Measurements from ENCODE around the gene CD69. TPM values are rescaled to one million over a fixed set of nuclear protein-coding genes. Genes with fewer than 3 reads are reported as not detected.

Gene CD69
- total and polyA plus RNA-seq, 9 donors = 0.63 to 7.8 (median 2.3) TPM

GRCh38 chr12:9751204-9752144, 9.2 kb downstream of the CD69 start:
- H3K4me3 ChIP-seq = no peak overlapping the region
- no peaks in the 10 kb centered on the region for H3K27me3 ChIP-seq
- intact Hi-C loops (cut with DNase I) = loop anchor here in 2 of 4 donors (5.0 to 10.0 kb wide), 2 partner anchors 153 to 181 kb away; partner anchors contain the start of gene CLEC2A (in 1 of the 2)
- DNase-seq = no peak
- no peaks in the 10 kb centered on the region for H3K36me3 ChIP-seq
- 29 to 32% (median 29%) methylated on average over 9 of the region's 9 CpGs for WGBS, 3 donors
- no peak for TF ChIP-seq EP300 (IDR thresholded peaks at IDR 0.05)
- TF ChIP-seq, protein P1, sequence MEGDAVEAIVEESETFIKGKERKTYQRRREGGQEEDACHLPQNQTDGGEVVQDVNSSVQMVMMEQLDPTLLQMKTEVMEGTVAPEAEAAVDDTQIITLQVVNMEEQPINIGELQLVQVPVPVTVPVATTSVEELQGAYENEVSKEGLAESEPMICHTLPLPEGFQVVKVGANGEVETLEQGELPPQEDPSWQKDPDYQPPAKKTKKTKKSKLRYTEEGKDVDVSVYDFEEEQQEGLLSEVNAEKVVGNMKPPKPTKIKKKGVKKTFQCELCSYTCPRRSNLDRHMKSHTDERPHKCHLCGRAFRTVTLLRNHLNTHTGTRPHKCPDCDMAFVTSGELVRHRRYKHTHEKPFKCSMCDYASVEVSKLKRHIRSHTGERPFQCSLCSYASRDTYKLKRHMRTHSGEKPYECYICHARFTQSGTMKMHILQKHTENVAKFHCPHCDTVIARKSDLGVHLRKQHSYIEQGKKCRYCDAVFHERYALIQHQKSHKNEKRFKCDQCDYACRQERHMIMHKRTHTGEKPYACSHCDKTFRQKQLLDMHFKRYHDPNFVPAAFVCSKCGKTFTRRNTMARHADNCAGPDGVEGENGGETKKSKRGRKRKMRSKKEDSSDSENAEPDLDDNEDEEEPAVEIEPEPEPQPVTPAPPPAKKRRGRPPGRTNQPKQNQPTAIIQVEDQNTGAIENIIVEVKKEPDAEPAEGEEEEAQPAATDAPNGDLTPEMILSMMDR (IDR thresholded peaks at IDR 0.05) = peak in 1 of 3 donors; percentile 30
- H3K27ac ChIP-seq = no peak overlapping the region
- H3K9me3 ChIP-seq = no peaks in the 10 kb centered on the region
- H3K4me1 ChIP-seq (ENCODE audit: insufficient read depth) = no peaks in the 10 kb centered on the region

DNA sequence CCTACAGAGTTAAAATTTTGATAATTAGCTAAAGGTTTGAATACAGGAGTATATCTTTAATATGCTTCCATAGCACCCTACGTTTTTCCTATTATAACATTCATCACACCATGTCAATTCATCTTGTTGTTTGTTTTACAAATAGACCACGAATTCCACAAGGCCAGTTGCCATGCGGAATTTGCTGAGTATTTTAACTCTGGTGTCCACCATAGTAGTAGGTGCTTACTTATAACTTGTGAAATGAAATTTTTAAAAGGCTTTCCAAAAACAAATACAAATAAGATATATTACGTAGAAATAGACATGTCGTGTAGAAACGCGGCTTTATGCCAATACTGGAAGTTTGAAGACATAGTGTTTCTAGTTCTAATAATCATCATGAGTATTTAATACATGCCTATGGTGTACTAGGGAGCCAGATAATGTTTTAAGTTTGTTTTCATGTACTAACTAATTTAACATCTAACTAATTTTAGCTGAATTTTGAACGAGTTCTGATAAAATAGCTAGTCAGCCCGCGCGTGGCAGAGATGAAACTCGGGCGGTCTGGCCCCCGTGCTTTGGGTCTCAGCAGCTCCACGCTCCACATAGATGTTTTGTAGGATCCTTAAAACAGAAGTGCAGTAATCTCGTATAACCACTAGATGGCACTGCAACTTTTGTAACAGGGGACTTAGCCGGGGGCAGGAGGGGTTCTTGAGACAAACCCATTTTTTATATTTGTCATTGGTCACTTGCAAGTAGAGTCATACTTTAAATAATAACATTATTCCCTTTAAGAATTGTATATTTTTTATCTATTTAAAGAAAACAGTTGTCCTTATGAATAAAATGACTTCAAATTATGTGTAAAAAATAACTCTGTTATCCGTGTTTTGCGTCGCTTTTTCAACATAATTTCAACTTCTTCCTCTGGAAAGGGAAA, 10.2 kb downstream of the CD69 start:
- no peaks in the 10 kb centered on the region for H3K27me3 ChIP-seq
- intact Hi-C loops (cut with DNase I) = loop anchor here in 2 of 4 donors (5.0 to 10.0 kb wide), 2 partner anchors 154 to 182 kb away; partner anchors contain the start of gene CLEC2A (in 1 of the 2)
- H3K4me3 ChIP-seq = no peak overlapping the region
- WGBS, 3 donors = 11 to 16% (median 11%) methylated on average over 20 of the region's 20 CpGs
- H3K4me1 ChIP-seq (ENCODE audit: insufficient read depth) = no peaks in the 10 kb centered on the region
- H3K27ac ChIP-seq = no peak overlapping the region
- no peaks in the 10 kb centered on the region for H3K36me3 ChIP-seq
- no peaks in the 10 kb centered on the region for H3K9me3 ChIP-seq
- no peak for TF ChIP-seq EP300 (IDR thresholded peaks at IDR 0.05)
- no peak for TF ChIP-seq POLR2A (IDR thresholded peaks at IDR 0.05)
- TF ChIP-seq, protein P1 (IDR thresholded peaks at IDR 0.05) = peak; percentile 54 to 65 (median 57)
- peak; percentile 15 to 38 (median 25) for DNase-seq

DNA sequence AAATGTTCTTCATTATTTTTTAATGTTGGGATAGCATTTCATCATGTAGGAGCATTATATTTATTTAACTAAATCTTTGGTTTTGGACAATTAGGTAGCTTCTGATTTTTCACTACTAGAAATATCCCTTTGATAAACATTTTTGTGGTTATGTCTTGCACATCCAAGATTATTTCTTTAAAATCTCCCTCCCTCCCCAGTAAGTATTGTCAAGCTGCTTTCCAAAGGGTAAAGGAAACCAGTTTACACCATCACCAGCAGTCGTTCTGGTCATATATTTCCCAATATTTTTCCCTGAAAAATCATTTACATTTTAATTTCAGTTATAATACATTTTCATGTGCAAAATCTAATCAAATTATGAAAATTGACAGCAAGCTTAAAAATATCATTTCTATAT, 11.1 kb downstream of the CD69 start:
- H3K27ac ChIP-seq = no peak overlapping the region
- DNase-seq = no peak
- H3K4me3 ChIP-seq = no peak overlapping the region
- H3K27me3 ChIP-seq = no peaks in the 10 kb centered on the region
- H3K9me3 ChIP-seq = no peaks in the 10 kb centered on the region
- H3K36me3 ChIP-seq = no peaks in the 10 kb centered on the region
- 0 to 66% (median 0%) methylated on average over 1 of the region's 1 CpG for whole genome bisulfite sequencing, 3 donors
- intact Hi-C loops (cut with DNase I) = loop anchor here in 3 of 4 donors (5.0 to 10.0 kb wide), 3 partner anchors 155 to 183 kb away; partner anchors contain the start of gene CLEC2A (in 1 of the 3)
- H3K4me1 ChIP-seq (ENCODE audit: insufficient read depth) = no peaks in the 10 kb centered on the region
- TF ChIP-seq, protein P1 (IDR thresholded peaks at IDR 0.05) = no peak
- no peak for TF ChIP-seq EP300 (IDR thresholded peaks at IDR 0.05)

DNA sequence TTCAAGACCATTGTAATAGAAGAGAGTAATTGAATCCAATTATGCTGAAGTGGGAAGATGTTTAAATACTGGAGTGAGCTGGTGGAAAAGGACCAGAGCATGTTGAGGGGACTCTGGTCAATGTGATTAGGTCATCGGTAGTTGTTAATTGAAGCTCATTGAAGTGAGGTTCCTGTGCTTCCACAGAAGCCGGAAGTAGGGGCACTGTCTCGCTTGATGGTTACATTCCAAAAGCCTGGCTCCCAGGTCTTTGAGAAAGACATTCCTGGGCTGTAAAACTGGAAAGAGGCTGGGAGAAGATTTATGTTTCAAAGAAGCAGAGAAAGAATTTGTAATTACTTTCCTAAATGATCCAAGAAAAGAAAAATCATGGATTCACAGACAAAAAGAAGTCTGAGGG, 15.5 kb downstream of the CD69 start:
- Histone ChIP-seq H3K27me3 (no peaks in the 10 kb centered on the region), H3K4me3 (no peak overlapping the region), H3K4me1 (ENCODE audit: insufficient read depth) (no peaks in the 10 kb centered on the region), H3K27ac (no peak overlapping the region), H3K36me3 (no peaks in the 10 kb centered on the region), H3K9me3 (no peaks in the 10 kb centered on the region)
- WGBS, 3 donors = 55 to 59% (median 57%) methylated on average over 3 of the region's 3 CpGs
- TF ChIP-seq POLR2A (IDR thresholded peaks at IDR 0.05) = no peak
- TF ChIP-seq, protein P1 (IDR thresholded peaks at IDR 0.05) = no peak
- TF ChIP-seq EP300 (IDR thresholded peaks at IDR 0.05) = no peak
- intact Hi-C loops (cut with DNase I) = loop anchor here in 1 of 4 donors (5.0 kb wide), 1 partner anchor 182 kb away; no protein-coding TSS in a partner anchor
- DNase-seq = no peak
